ENCODE data around the gene GRPEL1.

GRPEL1 gene

GRCh38 chr4:7109169-7109568 lies 41.3 kb upstream of the GRPEL1 start:
- H3K4me3 ChIP-seq (replicated peaks; ENCODE audit: low read depth, low read length) = no peak overlapping the region
- no peak for DNase-seq (ENCODE audit: low read depth)
- TF ChIP-seq, protein P1, sequence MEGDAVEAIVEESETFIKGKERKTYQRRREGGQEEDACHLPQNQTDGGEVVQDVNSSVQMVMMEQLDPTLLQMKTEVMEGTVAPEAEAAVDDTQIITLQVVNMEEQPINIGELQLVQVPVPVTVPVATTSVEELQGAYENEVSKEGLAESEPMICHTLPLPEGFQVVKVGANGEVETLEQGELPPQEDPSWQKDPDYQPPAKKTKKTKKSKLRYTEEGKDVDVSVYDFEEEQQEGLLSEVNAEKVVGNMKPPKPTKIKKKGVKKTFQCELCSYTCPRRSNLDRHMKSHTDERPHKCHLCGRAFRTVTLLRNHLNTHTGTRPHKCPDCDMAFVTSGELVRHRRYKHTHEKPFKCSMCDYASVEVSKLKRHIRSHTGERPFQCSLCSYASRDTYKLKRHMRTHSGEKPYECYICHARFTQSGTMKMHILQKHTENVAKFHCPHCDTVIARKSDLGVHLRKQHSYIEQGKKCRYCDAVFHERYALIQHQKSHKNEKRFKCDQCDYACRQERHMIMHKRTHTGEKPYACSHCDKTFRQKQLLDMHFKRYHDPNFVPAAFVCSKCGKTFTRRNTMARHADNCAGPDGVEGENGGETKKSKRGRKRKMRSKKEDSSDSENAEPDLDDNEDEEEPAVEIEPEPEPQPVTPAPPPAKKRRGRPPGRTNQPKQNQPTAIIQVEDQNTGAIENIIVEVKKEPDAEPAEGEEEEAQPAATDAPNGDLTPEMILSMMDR (IDR thresholded peaks at IDR 0.05; ENCODE audit: low read length, missing control alignments) = no peak

GRCh38 chr4:7108660-7109059 lies 40.8 kb upstream of the GRPEL1 start:
- no peak for DNase-seq (ENCODE audit: low read depth)
- no peak overlapping the region for H3K4me3 ChIP-seq (replicated peaks; ENCODE audit: low read depth, low read length)
- TF ChIP-seq, protein P1 (IDR thresholded peaks at IDR 0.05; ENCODE audit: low read length, missing control alignments) = no peak

DNA sequence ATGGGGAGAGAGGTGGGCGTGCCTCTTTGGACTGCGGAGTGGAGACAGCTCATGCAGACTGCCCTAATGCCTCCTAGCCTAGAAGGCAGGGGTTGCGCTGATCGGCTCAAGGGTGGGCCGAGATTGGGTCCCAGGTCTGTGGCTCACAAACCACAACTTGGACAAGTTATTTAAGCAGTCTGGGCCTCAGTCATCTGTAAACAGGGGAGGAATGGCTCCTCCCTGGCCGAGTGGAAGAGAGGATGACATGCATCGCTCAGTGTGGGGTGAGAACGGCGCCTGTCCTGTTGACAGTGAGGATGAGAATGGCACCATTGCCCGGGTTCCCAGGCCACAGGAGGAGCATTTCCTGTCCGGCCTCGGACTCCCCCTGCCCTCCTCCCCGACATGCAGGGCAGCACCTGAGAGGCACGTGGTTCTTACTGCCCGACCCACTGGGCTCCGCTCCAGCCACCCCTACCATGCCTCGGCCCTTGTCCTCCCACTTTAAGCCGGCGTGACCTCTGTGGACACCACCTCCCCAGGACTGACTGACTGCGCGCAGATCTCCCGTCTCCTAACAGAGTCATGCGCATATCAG lies 40.3 kb upstream of the GRPEL1 start:
- TF ChIP-seq, protein P1 (IDR thresholded peaks at IDR 0.05; ENCODE audit: low read length, missing control alignments) = no peak
- no peak overlapping the region for H3K4me3 ChIP-seq (replicated peaks; ENCODE audit: low read depth, low read length)
- no peak for DNase-seq (ENCODE audit: low read depth)

DNA sequence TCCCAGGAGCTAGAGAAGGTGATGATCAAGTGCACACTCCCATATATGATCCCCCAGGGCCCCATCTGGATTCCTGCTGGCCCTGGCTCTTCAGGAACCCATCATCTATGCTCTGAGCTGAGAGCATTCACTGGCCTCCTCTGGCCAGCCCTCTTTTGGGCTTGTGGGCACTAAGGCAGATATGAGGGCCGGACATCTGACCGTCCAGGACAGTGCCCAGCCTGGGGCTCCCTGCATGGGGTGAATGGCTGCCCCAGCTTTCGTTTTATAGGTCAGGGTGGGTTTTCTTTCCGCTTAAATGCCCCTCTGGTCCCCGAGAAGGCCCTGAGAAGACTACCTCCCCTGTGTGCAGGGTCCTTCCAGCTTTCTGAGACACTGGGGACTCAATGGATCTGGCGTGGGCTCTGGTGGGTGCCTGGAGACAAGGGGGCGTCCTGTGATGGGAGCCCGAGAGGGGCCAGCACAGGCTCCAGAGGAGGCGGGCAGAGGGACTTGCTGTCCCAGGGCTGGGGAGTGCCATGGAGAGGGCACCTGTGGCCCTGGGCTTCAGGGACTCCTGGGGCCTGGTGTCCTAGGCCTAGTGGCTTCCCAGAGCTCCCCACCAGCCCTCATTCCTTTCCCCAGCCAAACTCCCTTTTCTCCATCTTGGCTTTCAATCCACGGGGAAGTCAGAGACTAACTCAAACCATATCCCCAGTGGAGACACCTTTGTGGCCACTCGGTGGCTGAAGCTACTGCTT lies 39.5 kb upstream of the GRPEL1 start:
- no peak for DNase-seq (ENCODE audit: low read depth)
- H3K4me3 ChIP-seq (replicated peaks; ENCODE audit: low read depth, low read length) = no peak overlapping the region
- TF ChIP-seq, protein P1 (IDR thresholded peaks at IDR 0.05; ENCODE audit: low read length, missing control alignments) = no peak

- TF ChIP-seq, protein P1 (IDR thresholded peaks at IDR 0.05; ENCODE audit: low read length, missing control alignments) = no peak
- no peak for DNase-seq (ENCODE audit: low read depth)
- no peak overlapping the region for H3K4me3 ChIP-seq (replicated peaks; ENCODE audit: low read depth, low read length)
Measured at GRCh38 chr4:7105276-7105675, 37.4 kb upstream of the GRPEL1 start.

- no peak overlapping the region for H3K4me3 ChIP-seq (replicated peaks; ENCODE audit: low read depth, low read length)
- DNase-seq (ENCODE audit: low read depth) = no peak
- TF ChIP-seq, protein P1 (IDR thresholded peaks at IDR 0.05; ENCODE audit: low read length, missing control alignments) = no peak
Measured at GRCh38 chr4:7104366-7105031, 36.6 kb upstream of the GRPEL1 start.
